Activated CD8-positive, alpha-beta memory T cell treated with anti-CD3 and anti-CD28 coated beads, Interleukin-2, amount 50 U/mL, for 1 hour (primary cell): ENCODE results near the gene TASP1.

Source experiments
- DNase-seq: peaks from one replicate; pipeline ENCODE4 v3.0.0-alpha.2; 2020; ENCODE audit errors: extremely low read depth

The TASP1 gene

GRCh38 chr20:13441388-13441787 is 197.3 kb downstream of the TASP1 start:
- no peak for DNase-seq

GRCh38 chr20:13436530-13436929 is 202.2 kb downstream of the TASP1 start:
- DNase-seq = no peak

DNA sequence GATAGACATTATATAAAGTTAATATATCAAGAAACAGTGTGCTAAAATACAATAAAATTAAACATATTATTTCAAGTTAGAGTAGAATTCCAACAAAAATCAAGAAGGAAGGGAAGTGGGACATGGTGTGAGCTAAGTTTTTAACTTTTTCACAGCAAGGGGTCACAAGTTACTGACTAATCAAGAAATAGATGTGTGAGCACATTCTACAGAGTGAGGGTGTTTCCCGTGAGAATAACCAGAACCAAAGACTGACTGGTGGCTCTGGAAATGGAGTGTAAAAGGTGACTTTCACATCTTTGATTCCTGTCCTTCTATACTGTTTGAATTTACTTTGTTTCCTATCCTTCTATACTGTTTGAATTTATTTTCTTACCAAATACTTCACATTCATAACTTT is 206.6 kb downstream of the TASP1 start:
- DNase-seq = no peak

DNA sequence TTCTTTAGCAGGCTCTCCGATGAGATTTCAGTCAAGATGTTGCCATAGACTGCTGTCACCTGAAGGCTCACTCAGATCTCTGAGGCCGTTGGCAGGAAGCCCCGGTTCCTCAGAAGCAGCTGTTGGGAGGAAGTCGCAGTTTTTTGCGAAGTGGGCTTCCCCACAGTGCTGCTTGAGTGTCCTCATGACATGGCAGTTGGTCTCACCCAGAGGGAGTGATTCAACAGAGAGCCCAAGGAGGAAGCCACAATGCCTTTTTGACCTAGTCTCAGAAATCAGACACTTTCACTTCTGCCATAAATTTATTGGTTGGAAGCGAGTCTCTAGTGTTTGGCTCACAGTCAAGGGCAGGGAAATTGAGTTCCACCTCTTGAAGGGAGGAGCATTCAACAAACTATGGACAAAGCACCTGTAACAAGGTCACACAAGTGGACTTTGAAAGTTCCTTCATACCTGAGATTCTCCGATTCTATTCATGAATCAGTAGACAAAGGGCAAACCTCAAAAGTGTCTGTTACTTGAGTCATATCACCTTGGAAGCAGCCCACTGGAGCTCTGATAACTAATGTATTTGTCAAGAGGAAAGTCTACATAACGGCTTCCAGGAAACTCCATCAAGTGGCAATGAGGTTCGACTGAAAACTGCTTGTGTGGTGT is 208.3 kb downstream of the TASP1 start:
- no peak for DNase-seq

DNA sequence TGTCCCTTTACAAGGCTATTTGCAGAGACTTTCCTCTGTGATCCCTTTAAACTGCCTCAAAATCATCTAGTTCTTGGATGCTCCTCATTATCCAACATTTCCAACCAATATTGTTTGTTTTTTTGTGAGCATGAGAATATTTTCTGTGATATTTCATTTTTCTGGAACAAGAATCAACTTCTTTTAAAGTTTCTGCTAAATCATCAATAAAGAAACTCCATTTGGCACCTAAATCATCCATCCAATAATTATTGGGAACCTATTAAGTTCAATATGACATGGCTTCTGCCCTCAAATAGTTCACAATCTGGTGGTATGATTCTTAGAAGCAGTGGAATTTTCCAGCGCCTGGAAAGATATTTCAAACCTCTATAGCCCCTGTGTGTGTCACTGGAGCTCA is 210.0 kb downstream of the TASP1 start:
- no peak for DNase-seq

DNA sequence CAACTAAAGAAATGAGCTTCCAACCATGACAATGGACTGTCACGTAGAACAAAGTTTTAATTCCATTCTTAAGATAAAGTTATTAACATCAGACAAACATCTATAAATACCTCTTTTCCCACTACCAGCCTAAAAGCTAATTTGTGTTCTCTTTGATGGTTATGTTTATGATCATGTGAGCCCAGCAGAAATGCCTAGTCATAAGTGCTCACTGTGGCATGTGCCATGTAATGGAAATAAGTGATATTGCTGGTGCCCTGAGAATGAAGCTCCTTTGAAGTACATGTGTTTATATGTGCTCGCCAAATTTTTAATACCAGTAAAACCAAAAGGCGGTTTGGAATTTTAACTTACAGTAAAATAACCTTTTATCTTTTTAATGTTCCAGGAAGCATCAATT is 211.9 kb downstream of the TASP1 start:
- no peak for DNase-seq

DNA sequence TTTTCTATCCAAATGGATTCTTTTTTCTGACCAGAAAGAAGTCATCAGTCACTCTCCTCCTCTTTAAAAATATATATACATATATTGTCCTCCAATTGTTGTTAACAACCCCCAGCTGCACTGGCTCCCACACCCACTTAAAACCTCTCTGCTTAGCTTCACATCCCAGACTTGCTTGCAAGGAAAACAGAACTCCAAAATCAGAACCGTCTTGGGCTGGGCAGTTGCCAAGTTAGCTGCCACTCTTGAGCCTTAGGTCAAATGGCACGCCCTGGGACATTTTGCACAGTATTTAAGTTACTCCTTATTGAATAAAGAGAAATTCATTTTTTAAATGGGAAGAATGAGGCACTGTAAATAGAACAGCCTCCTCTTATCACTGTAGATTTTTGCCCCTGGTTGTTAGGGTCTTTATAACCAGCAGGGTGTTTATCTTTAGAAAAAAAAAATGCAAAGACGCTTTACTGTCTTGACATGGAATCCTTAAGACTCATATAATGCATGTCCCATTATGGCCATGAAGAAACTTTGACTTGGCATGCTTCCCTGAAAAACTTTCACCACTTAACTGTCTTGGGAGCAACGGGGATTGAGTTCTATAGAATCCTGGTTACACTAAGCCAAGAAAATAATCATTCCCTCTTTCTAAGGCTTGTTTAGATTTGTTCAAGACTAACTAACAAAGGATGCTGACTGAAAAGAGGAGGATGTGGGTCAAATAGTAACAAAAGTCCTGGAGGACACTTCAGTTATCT is 213.2 kb downstream of the TASP1 start:
- DNase-seq = no peak

DNA sequence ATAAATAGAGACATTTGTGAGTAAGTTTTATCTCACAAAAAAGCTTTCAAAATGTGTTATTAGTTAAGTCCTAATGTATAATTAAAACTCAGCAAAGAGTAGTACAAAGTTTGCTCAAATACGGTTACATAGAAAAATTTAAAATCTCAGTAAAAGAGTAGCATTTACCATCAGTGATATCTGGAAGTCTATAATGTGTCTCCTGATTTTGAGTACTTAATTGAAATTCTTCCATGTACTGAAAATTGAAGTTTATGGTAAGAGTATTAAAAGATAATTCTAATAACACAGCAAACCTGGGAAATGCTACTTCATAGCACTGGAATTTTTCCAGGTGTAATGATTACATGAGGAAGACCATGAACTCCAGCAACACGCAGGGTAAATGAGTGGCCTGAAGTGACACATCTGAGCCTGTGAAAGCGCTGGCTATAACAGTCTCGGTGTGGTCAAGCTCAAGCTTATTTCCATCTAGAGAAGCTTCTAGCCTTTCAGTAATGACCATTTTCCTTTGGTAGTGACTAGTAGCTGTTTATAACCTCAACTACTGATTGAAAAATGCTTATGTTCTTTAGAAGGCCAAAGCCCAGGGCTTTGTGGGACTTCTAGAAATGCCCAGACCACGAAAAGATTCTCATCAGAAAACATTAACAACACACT is 214.4 kb downstream of the TASP1 start:
- no peak for DNase-seq

DNA sequence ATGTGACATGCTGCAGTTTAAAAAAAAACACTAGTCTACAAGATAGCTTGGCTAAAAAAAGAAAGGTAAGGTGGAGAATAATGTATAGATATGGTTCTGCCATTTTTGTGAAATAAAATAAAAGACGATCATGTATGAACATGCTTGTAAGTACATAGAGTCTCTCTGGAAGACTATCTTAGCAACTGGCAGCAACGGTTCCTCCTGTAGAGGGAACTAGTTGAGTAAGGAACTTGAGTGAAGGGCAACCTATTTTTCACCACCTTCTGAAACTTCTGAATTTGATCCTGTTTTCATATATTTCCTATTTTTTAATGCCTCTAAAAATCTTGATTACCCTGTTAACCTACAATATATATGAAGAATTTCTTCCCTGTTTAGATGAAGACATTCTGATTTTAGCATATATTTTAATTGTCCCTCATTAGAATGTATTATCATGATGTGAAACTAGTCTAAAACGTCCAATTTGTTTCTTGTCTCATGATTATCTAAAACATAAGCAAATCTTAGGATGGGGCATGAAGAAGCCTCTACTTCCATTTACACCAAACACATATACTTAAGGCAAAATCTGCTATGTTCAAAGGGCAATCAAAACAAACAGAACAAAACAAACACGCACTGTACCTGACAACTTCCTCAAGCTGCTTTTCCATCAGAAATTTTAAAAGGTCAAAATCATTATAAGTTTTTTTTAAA is 215.1 kb downstream of the TASP1 start:
- DNase-seq = no peak

- no peak for DNase-seq
Measured at GRCh38 chr20:13422637-13423036, 216.1 kb downstream of the TASP1 start.

DNA sequence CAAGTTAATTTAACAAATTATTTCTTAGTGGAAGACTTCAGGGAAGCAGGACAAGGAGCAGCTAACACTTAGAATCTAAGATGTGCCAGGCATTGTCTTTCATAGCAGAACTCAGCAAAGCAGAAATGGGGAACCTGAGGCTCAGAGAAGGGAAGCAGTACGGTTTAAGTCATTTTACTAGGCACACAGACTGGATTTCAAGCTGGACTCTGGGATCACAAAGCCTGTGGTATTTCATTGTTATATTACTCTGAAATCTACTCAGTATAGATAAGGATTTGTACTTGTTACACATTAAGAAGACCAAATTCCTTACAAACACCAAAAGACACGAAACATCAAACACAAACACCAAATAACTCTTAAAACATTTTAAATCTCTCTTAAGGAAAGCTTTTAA is 218.1 kb downstream of the TASP1 start:
- DNase-seq = no peak

DNA sequence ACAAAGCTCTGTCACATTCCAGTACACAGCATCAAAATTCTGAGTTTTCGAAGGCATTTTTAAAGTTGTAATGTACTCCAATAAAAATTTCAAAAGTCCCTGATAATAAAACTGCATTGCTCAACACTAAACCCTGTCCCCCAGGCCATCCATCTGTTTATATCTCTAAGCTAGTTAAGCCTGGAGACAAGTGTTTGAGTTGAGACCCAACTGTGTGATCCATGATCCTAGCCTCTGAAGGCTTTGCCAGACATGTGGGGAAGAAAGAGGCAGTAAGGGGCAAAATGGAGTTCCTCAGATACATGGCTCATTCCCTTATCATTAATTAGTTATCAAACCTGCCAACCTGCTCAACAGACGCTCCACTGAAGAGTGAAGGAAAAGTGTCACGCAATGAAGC is 219.3 kb downstream of the TASP1 start:
- no peak for DNase-seq

- no peak for DNase-seq
Measured at GRCh38 chr20:13418263-13419229, 220.2 kb downstream of the TASP1 start.

- no peak for DNase-seq
Measured at GRCh38 chr20:13416531-13416930, 222.2 kb downstream of the TASP1 start.

DNA sequence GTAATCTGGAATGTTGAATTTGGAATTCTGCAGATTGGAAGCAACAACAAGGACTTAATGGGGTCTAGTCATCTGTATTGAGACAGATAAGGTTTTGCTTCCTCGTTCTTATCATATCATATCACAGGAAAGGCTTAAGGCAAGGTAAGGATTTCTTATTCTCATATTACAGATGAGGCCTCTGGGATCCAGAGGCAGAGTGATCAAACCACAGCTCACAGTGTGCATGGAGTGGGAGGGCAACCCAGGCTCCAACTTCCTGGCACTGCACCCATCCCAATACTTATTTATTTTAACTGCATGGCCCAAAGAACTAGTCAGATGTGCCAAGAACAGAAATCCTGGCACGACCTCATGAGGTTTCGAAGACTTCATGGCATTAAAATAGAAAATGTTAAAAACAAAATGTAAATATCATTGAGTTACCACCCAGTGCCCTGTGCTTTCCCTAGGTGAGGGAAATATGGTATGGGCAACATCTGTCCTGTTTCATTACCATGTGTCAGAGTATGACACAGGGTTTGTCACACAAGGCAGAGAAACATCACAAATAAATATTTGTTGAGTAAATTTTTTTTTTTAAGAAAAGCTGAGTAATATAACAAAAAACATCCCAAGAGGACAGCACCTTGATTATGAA is 225.8 kb downstream of the TASP1 start:
- DNase-seq = no peak

DNA sequence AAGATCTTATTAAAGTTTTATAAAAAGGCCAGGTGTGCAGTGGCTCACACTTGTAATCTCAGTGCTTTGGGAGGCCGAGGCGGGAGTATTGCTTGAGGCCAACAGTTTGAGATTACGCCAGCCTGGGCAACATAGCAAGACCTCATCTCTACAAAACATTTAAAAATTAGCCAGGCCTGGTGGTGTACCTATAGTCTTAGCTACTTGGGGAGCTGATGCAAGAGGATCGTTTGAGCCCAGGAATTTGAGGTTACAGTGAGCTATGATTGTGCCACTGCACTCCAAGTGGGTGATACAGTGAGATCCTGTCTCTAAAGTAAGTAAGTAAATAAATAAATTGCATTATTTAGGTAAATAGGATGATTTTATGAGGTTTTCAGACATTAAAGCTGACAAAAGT is 234.4 kb downstream of the TASP1 start:
- DNase-seq = no peak

DNA sequence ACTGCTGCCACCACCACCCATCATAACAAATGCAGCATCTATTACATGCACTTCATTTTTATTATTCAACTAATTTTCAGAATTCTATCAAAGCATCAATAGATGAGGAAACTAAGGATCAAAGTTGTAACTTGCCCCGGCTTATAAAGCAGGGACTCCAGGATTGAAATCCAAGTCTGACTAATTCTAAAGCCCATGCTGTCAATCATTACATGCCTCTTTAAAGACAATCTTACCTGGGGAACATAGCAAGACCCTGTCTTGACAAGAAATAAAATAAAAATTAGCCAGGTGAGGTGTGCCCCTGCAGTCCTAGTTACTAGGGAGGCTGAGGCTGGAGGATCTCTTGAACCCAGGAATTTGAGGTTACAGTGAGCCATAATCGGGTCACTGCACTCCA is 235.3 kb downstream of the TASP1 start:
- DNase-seq = no peak

- DNase-seq = no peak
Measured at GRCh38 chr20:13402986-13403385, 235.7 kb downstream of the TASP1 start.

DNA sequence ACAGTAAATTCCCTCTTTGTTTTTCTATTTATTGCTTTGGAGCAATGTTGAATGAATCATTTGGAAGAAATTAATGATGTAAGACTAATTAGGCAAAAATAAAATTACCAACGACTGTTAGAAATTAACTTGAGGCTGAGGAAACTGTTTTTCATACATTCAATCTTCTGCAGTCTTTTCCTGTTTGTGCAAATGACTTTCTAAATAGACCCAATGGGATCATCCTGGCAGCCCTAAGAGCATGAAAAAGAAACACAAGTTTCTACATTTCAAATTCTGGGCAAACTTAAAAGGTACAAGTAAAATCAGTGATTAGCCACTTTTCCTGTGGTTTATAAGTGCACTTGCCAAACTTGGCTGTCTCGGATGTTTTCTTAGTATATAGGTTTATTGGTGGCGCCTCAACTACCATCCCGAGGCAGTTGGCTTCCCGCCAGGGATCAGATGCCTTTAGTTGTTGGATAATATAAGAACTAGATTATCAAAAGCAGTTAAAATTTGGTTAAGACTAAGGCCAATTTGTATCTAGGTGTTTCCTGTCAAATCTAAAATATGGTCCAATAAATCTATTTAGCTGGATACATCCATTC is 236.5 kb downstream of the TASP1 start:
- DNase-seq = no peak

GRCh38 chr20:13401596-13401995 is 237.1 kb downstream of the TASP1 start:
- no peak for DNase-seq
